ENCODE results near the gene CTCF. TPM values are rescaled to one million over a fixed set of nuclear protein-coding genes. Genes with fewer than 3 reads are reported as not detected.

CTCF gene
- total RNA-seq, 1 donor from 2014 or later, result 43.2 TPM

- no peak for DNase-seq (ENCODE audit: extremely low spot score in 2 of 2)
- Histone ChIP-seq H3K36me3 (no peaks in the 10 kb centered on the region), H3K27ac (no peak overlapping the region), H3K9me3 (no peaks in the 10 kb centered on the region), H3K4me1 (peaks cover 40% of the 10 kb centered on the region), H3K4me3 (no peak overlapping the region), H3K27me3 (peaks cover 17% of the 10 kb centered on the region)
- intact Hi-C loops (cut with DNase I), result no loop called here
- TF ChIP-seq CTCF (IDR thresholded peaks at IDR 0.05) (no peak), POLR2AphosphoS5 (IDR thresholded peaks at IDR 0.05; ENCODE audit: insufficient read depth in 1 of 2, low read depth in 1 of 2) (no peak), POLR2A (IDR thresholded peaks at IDR 0.05) (no peak)
Observed at GRCh38 chr16:67648764-67649407, 86.6 kb downstream of the CTCF start.

- Histone ChIP-seq H3K27ac (no peak overlapping the region), H3K4me3 (no peak overlapping the region), H3K9me3 (no peaks in the 10 kb centered on the region), H3K27me3 (peaks cover 17% of the 10 kb centered on the region), H3K36me3 (no peaks in the 10 kb centered on the region), H3K4me1 (peaks cover 39% of the 10 kb centered on the region)
- no peak for DNase-seq (ENCODE audit: extremely low spot score in 2 of 2)
- no peak for TF ChIP-seq POLR2AphosphoS5 (IDR thresholded peaks at IDR 0.05; ENCODE audit: insufficient read depth in 1 of 2, low read depth in 1 of 2)
- intact Hi-C loops (cut with DNase I), result no loop called here
Observed at GRCh38 chr16:67649494-67649931, 87.2 kb downstream of the CTCF start.

GRCh38 chr16:67650023-67650422, 87.7 kb downstream of the CTCF start:
- DNase-seq (ENCODE audit: extremely low spot score in 2 of 2), result no peak
- no peak overlapping the region for H3K4me3 ChIP-seq
- H3K27ac ChIP-seq, result no peak overlapping the region
- peaks cover 34% of the 10 kb centered on the region for H3K4me1 ChIP-seq
- H3K36me3 ChIP-seq, result no peaks in the 10 kb centered on the region
- no peak for TF ChIP-seq POLR2A (IDR thresholded peaks at IDR 0.05)
- no peak for TF ChIP-seq POLR2AphosphoS5 (IDR thresholded peaks at IDR 0.05; ENCODE audit: insufficient read depth in 1 of 2, low read depth in 1 of 2)
- TF ChIP-seq CTCF (IDR thresholded peaks at IDR 0.05), result no peak
- H3K9me3 ChIP-seq, result no peaks in the 10 kb centered on the region
- peaks cover 17% of the 10 kb centered on the region for H3K27me3 ChIP-seq
- intact Hi-C loops (cut with DNase I), result no loop called here

GRCh38 chr16:67651039-67651438, 88.7 kb downstream of the CTCF start:
- no peak overlapping the region for H3K4me3 ChIP-seq
- H3K9me3 ChIP-seq, result no peaks in the 10 kb centered on the region
- no peak overlapping the region for H3K27ac ChIP-seq
- TF ChIP-seq POLR2AphosphoS5 (IDR thresholded peaks at IDR 0.05; ENCODE audit: insufficient read depth in 1 of 2, low read depth in 1 of 2) (no peak), POLR2A (IDR thresholded peaks at IDR 0.05) (no peak)
- H3K27me3 ChIP-seq, result peaks cover 12% of the 10 kb centered on the region
- H3K36me3 ChIP-seq, result no peaks in the 10 kb centered on the region
- no peak for DNase-seq (ENCODE audit: extremely low spot score in 2 of 2)
- intact Hi-C loops (cut with DNase I), result no loop called here
- peaks cover 25% of the 10 kb centered on the region for H3K4me1 ChIP-seq

GRCh38 chr16:67651847-67652246, 89.5 kb downstream of the CTCF start:
- H3K9me3 ChIP-seq, result no peaks in the 10 kb centered on the region
- DNase-seq (ENCODE audit: extremely low spot score in 2 of 2), result no peak
- no peak overlapping the region for H3K4me3 ChIP-seq
- TF ChIP-seq POLR2AphosphoS5 (IDR thresholded peaks at IDR 0.05; ENCODE audit: insufficient read depth in 1 of 2, low read depth in 1 of 2) (no peak), POLR2A (IDR thresholded peaks at IDR 0.05) (no peak), CTCF (IDR thresholded peaks at IDR 0.05) (no peak)
- peaks cover 25% of the 10 kb centered on the region for H3K4me1 ChIP-seq
- peaks cover 12% of the 10 kb centered on the region for H3K27me3 ChIP-seq
- H3K27ac ChIP-seq, result no peak overlapping the region
- H3K36me3 ChIP-seq, result peaks cover 0 to 2% of the 10 kb centered on the region in 2 donors
- intact Hi-C loops (cut with DNase I), result no loop called here

GRCh38 chr16:67652578-67653127, 90.3 kb downstream of the CTCF start:
- Histone ChIP-seq H3K9me3 (no peaks in the 10 kb centered on the region), H3K4me1 (peaks cover 25% of the 10 kb centered on the region), H3K36me3 (peaks cover 0 to 10% of the 10 kb centered on the region in 2 donors), H3K27ac (no peak overlapping the region), H3K4me3 (peak overlapping the region; percentile 21 to 38), H3K27me3 (peaks cover 12% of the 10 kb centered on the region)
- no peak for DNase-seq (ENCODE audit: extremely low spot score in 2 of 2)
- no peak for TF ChIP-seq CTCF (IDR thresholded peaks at IDR 0.05)
- TF ChIP-seq POLR2AphosphoS5 (IDR thresholded peaks at IDR 0.05; ENCODE audit: insufficient read depth in 1 of 2, low read depth in 1 of 2), result no peak
- TF ChIP-seq POLR2A (IDR thresholded peaks at IDR 0.05), result no peak
- intact Hi-C loops (cut with DNase I), result no loop called here
